ENCODE results near the gene ZBTB4. TPM values are rescaled to one million over a fixed set of nuclear protein-coding genes. Genes with fewer than 3 reads are reported as not detected.

Gene ZBTB4
- total and polyA plus RNA-seq, 9 of the 15 experiments (the other 6 are each of a cell fraction or from before 2014, with no cell fraction given), result 0.92 to 6.9 (median 3.3) TPM

DNA sequence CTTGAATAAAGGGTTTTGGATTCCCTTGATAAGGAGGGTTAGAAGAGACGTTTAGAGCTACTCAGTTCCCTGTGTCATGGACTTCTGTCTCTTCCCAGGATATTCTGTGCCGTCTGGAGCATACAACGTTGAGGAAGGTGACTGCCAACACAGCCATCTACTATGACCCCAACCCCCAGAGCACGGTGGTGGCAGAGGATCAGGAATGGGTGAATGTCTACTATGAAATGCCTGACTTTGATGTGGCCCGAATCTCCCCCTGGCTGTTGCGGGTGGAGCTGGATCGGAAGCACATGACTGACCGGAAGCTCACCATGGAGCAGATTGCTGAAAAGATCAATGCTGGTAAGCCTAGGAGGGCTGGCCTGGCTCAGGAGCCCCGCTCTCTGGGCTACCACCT is 29.4 kb upstream of the ZBTB4 start:
- POLR2A ChIA-PET, result interaction anchor here (0.6 to 2.3 kb wide), 5 partner anchors 15 to 177 kb away, joined by 3 to 18 read pairs (median 3); no protein-coding TSS in a partner anchor
- Histone ChIP-seq H3K27ac (ENCODE audit: extremely low read depth, low read depth, low read length) (no peak overlapping the region), H3K27me3 (ENCODE audit: control insufficient read depth in 2 of 2, insufficient read depth in 2 of 2, low read length in 2 of 2) (no peaks in the 10 kb centered on the region), H3K4me1 (replicated peaks in 1 of 2; ENCODE audit: control insufficient read depth in 2 of 2, insufficient read depth in 2 of 2, low read length in 2 of 2) (no peaks in the 10 kb centered on the region; a peak in 1 of 5 replicates), H3K79me2 (ENCODE audit: control insufficient read depth, insufficient read depth, low read length) (no peaks in the 10 kb centered on the region), H4K20me1 (replicated peaks; ENCODE audit: control insufficient read depth, insufficient read depth, low read length) (no peaks in the 10 kb centered on the region), H3K9me1 (ENCODE audit: control insufficient read depth, insufficient read depth, low read length) (peaks cover 3% of the 10 kb centered on the region), H2AFZ (ENCODE audit: low read depth, low read length) (no peak overlapping the region), H3K9ac (ENCODE audit: insufficient read depth in 1 of 2, low read depth in 2 of 2, low read length in 2 of 2) (peak overlapping the region in 1 of 2 experiments; percentile 36; a peak in 2 of 4 replicates), H3K4me2 (ENCODE audit: insufficient read depth, low read length) (no peak overlapping the region), H3K9me3 (replicated peaks; ENCODE audit: control insufficient read depth, insufficient read depth, low read depth, low read length) (no peaks in the 10 kb centered on the region), H3K36me3 (ENCODE audit: control insufficient read depth, insufficient read depth, low read length) (peaks cover 90% of the 10 kb centered on the region), H3K4me3 (no peak overlapping the region)
- 98% methylated on average over 6 of the region's 9 CpGs for WGBS (ENCODE audit: insufficient coverage, low coverage, missing lambda C conversion rate)
- no peak for ATAC-seq
- intact Hi-C loops (cut with micrococcal nuclease) (no loop called here), in situ Hi-C loops (cut with MboI) (no loop called here)
- no TSS peak for BruUV-seq (replicated peaks)
- CTCF ChIA-PET (ENCODE audit: low intra/inter-chr PET ratio), result no interaction called here
- peak in 1 of 4 experiments; percentile 10 for DNase-seq (ENCODE audit: extremely low read depth in 1 of 4, low spot score in 3 of 4)
- FAIRE-seq, result no peak
- no peak for TF ChIP-seq PTTG1 (tag; IDR thresholded peaks at IDR 0.05; ENCODE audit: low read depth)
- no peak for TF ChIP-seq SPI1 (IDR thresholded peaks at IDR 0.05; ENCODE audit: borderline replicate concordance, low read depth, low read length)
- TF ChIP-seq ZBTB33 (CRISPR knock-in tag; IDR thresholded peaks at IDR 0.05), result peak; percentile 59

DNA sequence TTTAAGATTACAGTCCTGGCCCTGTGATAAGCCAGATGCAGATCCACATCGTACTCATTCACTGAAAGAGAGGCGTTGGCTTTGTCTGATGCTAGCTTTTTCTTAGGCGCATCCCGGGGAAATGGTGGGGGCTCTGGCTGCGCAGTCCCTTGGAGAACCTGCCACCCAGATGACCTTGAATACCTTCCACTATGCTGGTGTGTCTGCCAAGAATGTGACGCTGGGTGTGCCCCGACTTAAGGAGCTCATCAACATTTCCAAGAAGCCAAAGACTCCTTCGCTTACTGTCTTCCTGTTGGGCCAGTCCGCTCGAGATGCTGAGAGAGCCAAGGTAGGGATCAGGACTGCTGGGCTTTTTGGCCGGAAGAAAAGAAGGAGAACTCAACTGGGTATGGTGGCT is 28.7 kb upstream of the ZBTB4 start:
- Histone ChIP-seq H4K20me1 (replicated peaks; ENCODE audit: control insufficient read depth, insufficient read depth, low read length) (no peaks in the 10 kb centered on the region), H3K27ac (ENCODE audit: extremely low read depth, low read depth, low read length) (no peak overlapping the region), H3K36me3 (ENCODE audit: control insufficient read depth, insufficient read depth, low read length) (peaks cover 91% of the 10 kb centered on the region), H3K4me3 (no peak overlapping the region), H3K79me2 (ENCODE audit: control insufficient read depth, insufficient read depth, low read length) (no peaks in the 10 kb centered on the region), H3K9me3 (replicated peaks; ENCODE audit: control insufficient read depth, insufficient read depth, low read depth, low read length) (no peaks in the 10 kb centered on the region), H3K4me1 (replicated peaks in 1 of 2; ENCODE audit: control insufficient read depth in 2 of 2, insufficient read depth in 2 of 2, low read length in 2 of 2) (no peaks in the 10 kb centered on the region; a peak in 1 of 5 replicates), H3K27me3 (ENCODE audit: control insufficient read depth in 2 of 2, insufficient read depth in 2 of 2, low read length in 2 of 2) (no peaks in the 10 kb centered on the region), H3K9me1 (ENCODE audit: control insufficient read depth, insufficient read depth, low read length) (peaks cover 3% of the 10 kb centered on the region), H3K4me2 (ENCODE audit: insufficient read depth, low read length) (no peak overlapping the region), H3K9ac (ENCODE audit: insufficient read depth in 1 of 2, low read depth in 2 of 2, low read length in 2 of 2) (no peak overlapping the region), H2AFZ (ENCODE audit: low read depth, low read length) (no peak overlapping the region)
- intact Hi-C loops (cut with micrococcal nuclease), result no loop called here
- in situ Hi-C loops (cut with MboI), result no loop called here
- WGBS (ENCODE audit: insufficient coverage, low coverage, missing lambda C conversion rate), result 98% methylated on average over 7 of the region's 11 CpGs
- FAIRE-seq (no peak), ATAC-seq (no peak), DNase-seq (ENCODE audit: extremely low read depth in 1 of 4, low spot score in 3 of 4) (peak in 1 of 4 experiments; percentile 6)
- POLR2A ChIA-PET, result interaction anchor here (0.5 to 2.3 kb wide), 6 partner anchors 11 to 68 kb away, joined by 3 to 18 read pairs (median 3); no protein-coding TSS in a partner anchor
- no TSS peak for BruUV-seq (replicated peaks)
- CTCF ChIA-PET (ENCODE audit: low intra/inter-chr PET ratio), result no interaction called here
- no peak for TF ChIP-seq FOXA1 (IDR thresholded peaks at IDR 0.05; ENCODE audit: borderline replicate concordance)
- TF ChIP-seq, protein P1, sequence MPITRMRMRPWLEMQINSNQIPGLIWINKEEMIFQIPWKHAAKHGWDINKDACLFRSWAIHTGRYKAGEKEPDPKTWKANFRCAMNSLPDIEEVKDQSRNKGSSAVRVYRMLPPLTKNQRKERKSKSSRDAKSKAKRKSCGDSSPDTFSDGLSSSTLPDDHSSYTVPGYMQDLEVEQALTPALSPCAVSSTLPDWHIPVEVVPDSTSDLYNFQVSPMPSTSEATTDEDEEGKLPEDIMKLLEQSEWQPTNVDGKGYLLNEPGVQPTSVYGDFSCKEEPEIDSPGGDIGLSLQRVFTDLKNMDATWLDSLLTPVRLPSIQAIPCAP (CRISPR knock-in tag; IDR thresholded peaks at IDR 0.05; ENCODE audit: borderline replicate concordance), result no peak
- TF ChIP-seq RB1 (IDR thresholded peaks at IDR 0.05; ENCODE audit: low read depth), result no peak
- TF ChIP-seq, protein P2, sequence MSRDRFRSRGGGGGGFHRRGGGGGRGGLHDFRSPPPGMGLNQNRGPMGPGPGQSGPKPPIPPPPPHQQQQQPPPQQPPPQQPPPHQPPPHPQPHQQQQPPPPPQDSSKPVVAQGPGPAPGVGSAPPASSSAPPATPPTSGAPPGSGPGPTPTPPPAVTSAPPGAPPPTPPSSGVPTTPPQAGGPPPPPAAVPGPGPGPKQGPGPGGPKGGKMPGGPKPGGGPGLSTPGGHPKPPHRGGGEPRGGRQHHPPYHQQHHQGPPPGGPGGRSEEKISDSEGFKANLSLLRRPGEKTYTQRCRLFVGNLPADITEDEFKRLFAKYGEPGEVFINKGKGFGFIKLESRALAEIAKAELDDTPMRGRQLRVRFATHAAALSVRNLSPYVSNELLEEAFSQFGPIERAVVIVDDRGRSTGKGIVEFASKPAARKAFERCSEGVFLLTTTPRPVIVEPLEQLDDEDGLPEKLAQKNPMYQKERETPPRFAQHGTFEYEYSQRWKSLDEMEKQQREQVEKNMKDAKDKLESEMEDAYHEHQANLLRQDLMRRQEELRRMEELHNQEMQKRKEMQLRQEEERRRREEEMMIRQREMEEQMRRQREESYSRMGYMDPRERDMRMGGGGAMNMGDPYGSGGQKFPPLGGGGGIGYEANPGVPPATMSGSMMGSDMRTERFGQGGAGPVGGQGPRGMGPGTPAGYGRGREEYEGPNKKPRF (IDR thresholded peaks at IDR 0.05; ENCODE audit: low read depth, low read length), result no peak
- TF ChIP-seq ARID3A (IDR thresholded peaks at IDR 0.05; ENCODE audit: borderline replicate concordance, low read depth, low read length), result no peak
